Fibroblast of villous mesenchyme (primary cell): Measurements from ENCODE around the gene YWHAB. TPM values are rescaled to one million over a fixed set of nuclear protein-coding genes. Genes with fewer than 3 reads are reported as not detected.
"Not testable (repeated sequence)": the region's sequence is repeated elsewhere in the genome, so short reads cannot be mapped to it uniquely, and the experiment has no call there.

Source experiments
- DNase-seq: peaks from one replicate; pipeline ENCODE4 v3.0.0-alpha.2; 2010; ENCODE audit warnings: low read depth
- H3K4me3 ChIP-seq: 2 replicates; pipeline ENCODE4 v1.5.1; 2011; ENCODE audit warnings: low read depth, mild to moderate bottlenecking, low read length
- CTCF ChIP-seq: IDR thresholded peaks from 2 replicates; pipeline ENCODE4 v1.5.1; 2012; ENCODE audit warnings: low read depth, mild to moderate bottlenecking, low read length; ENCODE audit not compliant: insufficient read depth
- total RNA-seq: library from RNA; depleted of rRNA; stranded (reverse); fragments of >200 nt; gene quantifications from 2 replicates; pipeline ENCODE4 v1.2.3, GENCODE V29; 2012

YWHAB gene
- total RNA-seq, 1 donor: 147 TPM

- H3K4me3 ChIP-seq: no peak overlapping the region
- no peak for TF ChIP-seq CTCF
- no peak for DNase-seq
Observed at GRCh38 chr20:44856442-44856841, 29.1 kb upstream of the YWHAB start.

- TF ChIP-seq CTCF: no peak
- DNase-seq: no peak
- no peak overlapping the region for H3K4me3 ChIP-seq
Observed at GRCh38 chr20:44856856-44857448, 28.6 kb upstream of the YWHAB start.

- no peak overlapping the region for H3K4me3 ChIP-seq
- no peak for TF ChIP-seq CTCF
- DNase-seq: no peak
Observed at GRCh38 chr20:44858606-44859360, 26.7 kb upstream of the YWHAB start.

- H3K4me3 ChIP-seq: no peak overlapping the region
- TF ChIP-seq CTCF: no peak
- DNase-seq: peak; percentile 40
Observed at GRCh38 chr20:44861531-44862006, 23.9 kb upstream of the YWHAB start.

- DNase-seq: no peak
- no peak for TF ChIP-seq CTCF
- H3K4me3 ChIP-seq: no peak overlapping the region
Observed at GRCh38 chr20:44862286-44862685, 23.2 kb upstream of the YWHAB start.

- not testable (repeated sequence) for H3K4me3 ChIP-seq, DNase-seq
Observed at GRCh38 chr20:44863365-44864084, 22.0 kb upstream of the YWHAB start.

- not testable (repeated sequence) for H3K4me3 ChIP-seq, DNase-seq
Observed at GRCh38 chr20:44864493-44864892, 21.0 kb upstream of the YWHAB start.
